ENCODE measurements around the gene TESK2. TPM values are rescaled to one million over a fixed set of nuclear protein-coding genes. Genes with fewer than 3 reads are reported as not detected.

The TESK2 gene
- total RNA-seq, 1 donor from 2014 or later, result 1.9 TPM

DNA sequence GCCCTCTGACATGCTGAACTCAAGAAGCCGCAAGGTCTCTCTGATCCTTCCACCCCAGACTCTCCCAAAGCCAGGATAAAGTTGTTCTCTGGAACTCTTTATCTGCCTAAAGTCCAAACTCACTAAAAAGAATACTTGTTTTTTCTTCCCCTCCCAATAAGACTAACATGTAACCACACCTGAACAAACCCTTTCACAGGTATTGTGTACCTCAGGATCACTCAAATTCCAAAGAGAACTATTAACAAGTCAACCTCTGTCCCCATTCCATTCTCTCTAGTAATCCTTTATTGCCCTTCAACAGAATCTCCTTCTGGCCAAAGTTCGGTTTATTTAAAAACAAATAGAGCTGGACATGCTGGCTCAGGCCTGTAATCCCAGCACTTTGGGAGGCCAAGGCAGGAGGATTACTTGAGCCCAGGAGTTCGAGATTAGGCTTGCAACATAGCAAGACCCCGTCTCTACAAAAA is 155.1 kb downstream of the TESK2 start:
- Mint-ChIP-seq H3K27ac (ENCODE audit: unreplicated experiment) (peak overlapping the region; percentile 63), H3K27me3 (ENCODE audit: low read depth) (no peaks in the 10 kb centered on the region), H3K4me1 (peaks cover 36% of the 10 kb centered on the region), H3K4me3 (peak overlapping the region; percentile 32), H3K9me3 (no peaks in the 10 kb centered on the region), H3K36me3 (ENCODE audit: low read depth) (peaks cover 14% of the 10 kb centered on the region)
- DNase-seq (ENCODE audit: low read depth, low spot score), result no peak
- TF ChIP-seq, protein P1, sequence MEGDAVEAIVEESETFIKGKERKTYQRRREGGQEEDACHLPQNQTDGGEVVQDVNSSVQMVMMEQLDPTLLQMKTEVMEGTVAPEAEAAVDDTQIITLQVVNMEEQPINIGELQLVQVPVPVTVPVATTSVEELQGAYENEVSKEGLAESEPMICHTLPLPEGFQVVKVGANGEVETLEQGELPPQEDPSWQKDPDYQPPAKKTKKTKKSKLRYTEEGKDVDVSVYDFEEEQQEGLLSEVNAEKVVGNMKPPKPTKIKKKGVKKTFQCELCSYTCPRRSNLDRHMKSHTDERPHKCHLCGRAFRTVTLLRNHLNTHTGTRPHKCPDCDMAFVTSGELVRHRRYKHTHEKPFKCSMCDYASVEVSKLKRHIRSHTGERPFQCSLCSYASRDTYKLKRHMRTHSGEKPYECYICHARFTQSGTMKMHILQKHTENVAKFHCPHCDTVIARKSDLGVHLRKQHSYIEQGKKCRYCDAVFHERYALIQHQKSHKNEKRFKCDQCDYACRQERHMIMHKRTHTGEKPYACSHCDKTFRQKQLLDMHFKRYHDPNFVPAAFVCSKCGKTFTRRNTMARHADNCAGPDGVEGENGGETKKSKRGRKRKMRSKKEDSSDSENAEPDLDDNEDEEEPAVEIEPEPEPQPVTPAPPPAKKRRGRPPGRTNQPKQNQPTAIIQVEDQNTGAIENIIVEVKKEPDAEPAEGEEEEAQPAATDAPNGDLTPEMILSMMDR (conservative IDR thresholded peaks at IDR 0.05), result no peak

DNA sequence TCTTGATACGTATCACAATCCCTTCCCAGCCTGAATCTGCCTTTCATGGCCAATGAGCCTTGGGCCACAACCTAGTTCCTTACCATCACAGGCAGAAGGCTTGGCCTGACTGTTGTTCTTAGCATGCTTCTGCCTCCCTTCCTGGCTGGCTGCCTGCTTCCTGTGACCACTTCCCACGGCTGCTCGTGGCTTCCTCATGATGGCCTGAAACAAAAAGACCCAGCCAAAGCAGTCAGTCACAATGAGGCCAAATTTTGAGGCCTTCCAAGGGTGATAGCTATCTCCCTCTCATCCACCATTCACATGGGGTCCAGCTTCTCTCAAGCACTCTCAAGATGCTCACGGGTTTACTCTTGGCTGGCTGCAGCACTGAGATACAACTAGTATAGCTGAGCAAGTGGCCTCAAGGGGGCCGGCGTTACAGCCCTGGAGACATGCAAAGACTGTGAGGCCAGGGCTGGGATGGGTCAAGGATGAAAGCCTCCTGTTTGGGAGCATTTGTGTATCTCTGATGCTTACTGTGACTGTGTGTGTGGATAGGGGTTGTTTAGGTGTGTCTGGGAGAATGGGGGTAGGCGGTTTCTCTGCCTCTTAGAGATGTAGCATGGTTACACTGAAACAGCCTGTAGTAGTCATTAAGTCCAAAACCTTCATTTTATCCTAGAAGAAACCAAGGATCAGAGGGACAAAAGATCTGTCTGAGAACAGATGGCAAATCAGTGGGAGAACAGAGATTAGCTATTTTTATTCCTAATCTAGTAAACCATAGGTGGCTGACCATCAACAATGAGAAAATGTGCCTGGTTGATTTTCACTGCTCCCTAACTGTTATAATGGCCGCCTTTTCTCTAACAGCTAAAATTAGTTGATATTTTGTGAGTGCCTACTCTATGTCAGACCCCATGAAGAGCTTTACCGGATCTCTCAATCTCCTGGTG is 156.4 kb downstream of the TESK2 start:
- Mint-ChIP-seq H3K4me1 (peaks cover 30% of the 10 kb centered on the region), H3K36me3 (ENCODE audit: low read depth) (peaks cover 15% of the 10 kb centered on the region), H3K27ac (ENCODE audit: unreplicated experiment) (no peak overlapping the region), H3K9me3 (no peaks in the 10 kb centered on the region), H3K4me3 (peak overlapping the region; percentile 72), H3K27me3 (ENCODE audit: low read depth) (no peaks in the 10 kb centered on the region)
- DNase-seq (ENCODE audit: low read depth, low spot score), result no peak
- TF ChIP-seq, protein P1 (conservative IDR thresholded peaks at IDR 0.05), result no peak

- Mint-ChIP-seq H3K27me3 (ENCODE audit: low read depth) (no peaks in the 10 kb centered on the region), H3K4me3 (no peak overlapping the region), H3K36me3 (ENCODE audit: low read depth) (peaks cover 10% of the 10 kb centered on the region), H3K27ac (ENCODE audit: unreplicated experiment) (no peak overlapping the region), H3K9me3 (no peaks in the 10 kb centered on the region), H3K4me1 (peaks cover 43% of the 10 kb centered on the region)
- no peak for DNase-seq (ENCODE audit: low read depth, low spot score)
- TF ChIP-seq, protein P1 (conservative IDR thresholded peaks at IDR 0.05), result no peak
These were observed 158.6 kb downstream of the TESK2 start for GRCh38 chr1:45332346-45332720.

GRCh38 chr1:45331436-45332345 is 159.3 kb downstream of the TESK2 start:
- TF ChIP-seq, protein P1 (conservative IDR thresholded peaks at IDR 0.05), result no peak
- H3K4me3 Mint-ChIP-seq, result no peak overlapping the region
- no peaks in the 10 kb centered on the region for H3K9me3 Mint-ChIP-seq
- no peak overlapping the region for H3K27ac Mint-ChIP-seq (ENCODE audit: unreplicated experiment)
- H3K27me3 Mint-ChIP-seq (ENCODE audit: low read depth), result no peaks in the 10 kb centered on the region
- DNase-seq (ENCODE audit: low read depth, low spot score), result no peak
- peaks cover 10% of the 10 kb centered on the region for H3K36me3 Mint-ChIP-seq (ENCODE audit: low read depth)
- H3K4me1 Mint-ChIP-seq, result peaks cover 41% of the 10 kb centered on the region

GRCh38 chr1:45329445-45329844 is 161.5 kb downstream of the TESK2 start:
- DNase-seq (ENCODE audit: low read depth, low spot score), result no peak
- Mint-ChIP-seq H3K4me3 (peak overlapping the region; percentile 60), H3K27me3 (ENCODE audit: low read depth) (no peaks in the 10 kb centered on the region), H3K27ac (ENCODE audit: unreplicated experiment) (no peak overlapping the region), H3K9me3 (no peaks in the 10 kb centered on the region), H3K36me3 (ENCODE audit: low read depth) (peaks cover 8% of the 10 kb centered on the region), H3K4me1 (peaks cover 41% of the 10 kb centered on the region)
- TF ChIP-seq, protein P1 (conservative IDR thresholded peaks at IDR 0.05), result no peak
